ENCODE measurements around the gene PCDH12. TPM values are rescaled to one million over a fixed set of nuclear protein-coding genes. Genes with fewer than 3 reads are reported as not detected.

Gene PCDH12
- 0.35 and 0.45 TPM in 2 replicates for total RNA-seq

GRCh38 chr5:141958113-141958512 is at the start of gene PCDH12:
Gene PCDH12 (minus strand): TSS chr5:141958202. CDS start chr5:141957851, 351 bp downstream.
- no peak for DNase-seq (ENCODE audit: low read depth)

GRCh38 chr5:142007237-142007544 is 49.2 kb upstream of the PCDH12 start:
- DNase-seq (ENCODE audit: low read depth) = no peak

DNA sequence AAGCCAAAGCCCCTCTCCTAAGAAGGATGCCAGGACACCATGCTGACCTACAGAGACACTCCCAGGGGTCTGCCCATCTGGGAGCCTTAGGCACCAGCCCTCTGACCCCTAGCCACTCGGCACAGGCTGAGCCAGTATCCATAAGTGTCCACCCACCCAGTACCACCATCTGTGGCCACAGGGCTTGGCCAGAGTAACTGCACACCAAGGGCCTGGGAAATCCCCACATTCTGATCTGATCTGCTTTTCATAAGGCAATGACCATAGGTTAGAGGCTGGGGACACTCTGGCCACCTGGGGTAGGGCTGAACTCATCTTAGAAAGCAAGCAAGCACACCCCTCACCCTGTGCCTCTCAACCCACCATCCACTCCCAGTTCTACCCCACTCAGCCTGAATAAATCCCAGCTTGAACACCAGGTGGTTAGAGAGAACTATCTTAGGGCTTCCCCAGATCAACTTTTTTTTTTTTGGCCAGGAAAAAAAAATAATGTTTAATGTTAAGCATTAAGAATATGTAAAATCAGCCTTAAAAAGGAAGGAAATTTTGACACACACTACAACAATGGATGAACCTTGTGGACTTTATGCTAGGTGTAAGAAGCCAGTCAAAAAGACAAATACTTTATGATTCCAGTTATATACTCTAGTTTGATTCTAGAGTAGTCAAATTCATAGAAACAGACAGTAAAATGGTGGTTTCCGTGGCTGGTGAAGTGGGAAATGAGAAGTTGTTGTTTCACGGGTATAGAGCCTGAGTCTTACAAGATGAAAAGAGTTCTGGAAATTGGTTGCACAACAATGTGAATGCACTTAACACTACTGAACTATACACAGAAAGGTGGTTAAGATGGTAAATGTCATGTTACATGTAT is 48.6 kb upstream of the PCDH12 start:
- DNase-seq (ENCODE audit: low read depth) = no peak

- no peak for DNase-seq (ENCODE audit: low read depth)
These were observed 45.3 kb upstream of the PCDH12 start for GRCh38 chr5:142003266-142003800.

- DNase-seq (ENCODE audit: low read depth) = peak; percentile 22
These were observed 42.9 kb upstream of the PCDH12 start for GRCh38 chr5:142000704-142001484.

GRCh38 chr5:142000173-142000572 is 42.2 kb upstream of the PCDH12 start:
- DNase-seq (ENCODE audit: low read depth) = no peak

- DNase-seq (ENCODE audit: low read depth) = no peak
These were observed 39.5 kb upstream of the PCDH12 start for GRCh38 chr5:141997358-141997960.

DNA sequence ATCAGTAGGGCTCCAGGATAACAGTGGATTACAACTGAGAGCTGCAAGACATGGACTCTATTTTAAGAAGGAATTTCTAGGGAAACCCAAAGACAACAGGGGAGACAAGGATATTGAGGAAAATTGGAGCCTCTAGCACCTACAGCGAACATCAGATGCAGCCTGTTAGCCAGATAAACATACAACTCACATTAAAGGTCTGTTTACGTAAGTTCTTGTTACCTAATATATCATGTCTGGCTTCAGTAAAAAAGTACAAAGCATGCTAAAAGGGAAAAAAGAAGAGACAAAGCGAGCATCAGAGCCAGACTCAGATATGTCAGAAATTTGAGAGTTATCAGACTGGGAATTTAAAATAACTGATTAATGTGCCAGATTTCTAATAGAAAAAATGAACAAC is 37.7 kb upstream of the PCDH12 start:
- DNase-seq (ENCODE audit: low read depth) = no peak

GRCh38 chr5:141994511-141995136 is 36.6 kb upstream of the PCDH12 start:
- no peak for DNase-seq (ENCODE audit: low read depth)

- peak; percentile 61 for DNase-seq (ENCODE audit: low read depth)
These were observed 34.5 kb upstream of the PCDH12 start for GRCh38 chr5:141992349-141992963.

GRCh38 chr5:141989720-141990119 is 31.7 kb upstream of the PCDH12 start:
- no peak for DNase-seq (ENCODE audit: low read depth)

DNA sequence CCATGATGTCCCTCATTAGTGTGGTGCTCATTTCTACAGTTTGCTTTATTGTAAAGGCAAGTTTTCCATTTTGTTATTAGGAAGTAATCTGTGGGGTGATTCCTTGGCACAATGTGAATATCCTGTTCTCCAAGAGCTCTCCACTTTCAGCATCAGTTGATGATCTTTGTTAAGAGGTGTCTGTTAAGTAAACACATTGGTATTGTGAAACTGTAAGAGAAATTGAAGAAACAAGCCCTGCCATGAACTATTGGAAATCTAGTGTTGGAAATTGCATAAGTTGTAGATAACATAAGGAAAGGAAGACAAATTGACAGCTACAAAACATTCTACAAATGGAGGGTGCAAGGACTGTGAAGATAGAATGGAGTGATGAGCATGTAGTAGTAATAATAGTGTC is 28.1 kb upstream of the PCDH12 start:
- no peak for DNase-seq (ENCODE audit: low read depth)

GRCh38 chr5:141982626-141983025 is 24.6 kb upstream of the PCDH12 start:
- no peak for DNase-seq (ENCODE audit: low read depth)

GRCh38 chr5:141978389-141978788 is 20.4 kb upstream of the PCDH12 start:
- DNase-seq (ENCODE audit: low read depth) = no peak

DNA sequence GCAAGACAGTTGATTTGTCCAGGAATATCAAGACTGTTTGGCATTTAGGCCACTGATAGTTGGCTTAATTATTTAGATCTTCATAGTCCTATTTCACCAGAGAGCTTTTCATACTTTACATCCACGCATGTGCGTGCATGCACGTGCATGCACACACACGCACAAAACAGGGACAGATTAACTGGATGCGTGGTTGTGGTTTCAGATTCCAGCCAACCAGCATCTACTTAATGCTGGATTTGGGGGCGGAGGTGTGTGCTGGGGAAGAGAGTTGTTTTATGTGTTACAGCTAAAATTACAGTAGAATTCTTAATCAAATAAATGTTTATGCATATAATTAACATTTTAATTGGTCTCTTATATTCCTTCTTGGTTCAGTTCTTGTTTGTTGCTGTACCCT is 18.2 kb upstream of the PCDH12 start:
- no peak for DNase-seq (ENCODE audit: low read depth)

GRCh38 chr5:141973871-141974595 is 16.0 kb upstream of the PCDH12 start:
- peak; percentile 21 for DNase-seq (ENCODE audit: low read depth)

- peak; percentile 35 for DNase-seq (ENCODE audit: low read depth)
These were observed 12.1 kb upstream of the PCDH12 start for GRCh38 chr5:141969783-141970771.

GRCh38 chr5:141968914-141969608 is 11.1 kb upstream of the PCDH12 start, which contains the start of gene RNF14:
Gene RNF14 (plus strand): TSS chr5:141969105. CDS start chr5:141973589, 4,484 bp downstream.
- DNase-seq (ENCODE audit: low read depth) = peak; percentile 73

- DNase-seq (ENCODE audit: low read depth) = no peak
These were observed 8.9 kb upstream of the PCDH12 start for GRCh38 chr5:141966963-141967333.
